ENCODE data around the gene NPR2.

- TF ChIP-seq PATZ1 (CRISPR knock-in tag; IDR thresholded peaks at IDR 0.05; ENCODE audit: borderline replicate concordance) (no peak), ZNF565 (CRISPR knock-in tag; conservative IDR thresholded peaks at IDR 0.05; ENCODE audit: low read depth) (no peak), ZC3H10 (CRISPR knock-in tag; IDR thresholded peaks at IDR 0.05) (no peak), ZFP3 (CRISPR knock-in tag; IDR thresholded peaks at IDR 0.05) (no peak), ARNTL (CRISPR knock-in tag; IDR thresholded peaks at IDR 0.05; ENCODE audit: borderline replicate concordance, low read depth) (no peak), BACH2 (CRISPR knock-in tag; IDR thresholded peaks at IDR 0.05; ENCODE audit: borderline replicate concordance) (no peak), PPARA (CRISPR knock-in tag; IDR thresholded peaks at IDR 0.05; ENCODE audit: borderline replicate concordance) (no peak), ESRRG (CRISPR knock-in tag; IDR thresholded peaks at IDR 0.05) (no peak), SNAI2 (CRISPR knock-in tag; IDR thresholded peaks at IDR 0.05) (no peak), CSDC2 (CRISPR knock-in tag; IDR thresholded peaks at IDR 0.05) (no peak), TOX (CRISPR knock-in tag; IDR thresholded peaks at IDR 0.05; ENCODE audit: borderline replicate concordance) (no peak)
- TF ChIP-seq, protein P1, sequence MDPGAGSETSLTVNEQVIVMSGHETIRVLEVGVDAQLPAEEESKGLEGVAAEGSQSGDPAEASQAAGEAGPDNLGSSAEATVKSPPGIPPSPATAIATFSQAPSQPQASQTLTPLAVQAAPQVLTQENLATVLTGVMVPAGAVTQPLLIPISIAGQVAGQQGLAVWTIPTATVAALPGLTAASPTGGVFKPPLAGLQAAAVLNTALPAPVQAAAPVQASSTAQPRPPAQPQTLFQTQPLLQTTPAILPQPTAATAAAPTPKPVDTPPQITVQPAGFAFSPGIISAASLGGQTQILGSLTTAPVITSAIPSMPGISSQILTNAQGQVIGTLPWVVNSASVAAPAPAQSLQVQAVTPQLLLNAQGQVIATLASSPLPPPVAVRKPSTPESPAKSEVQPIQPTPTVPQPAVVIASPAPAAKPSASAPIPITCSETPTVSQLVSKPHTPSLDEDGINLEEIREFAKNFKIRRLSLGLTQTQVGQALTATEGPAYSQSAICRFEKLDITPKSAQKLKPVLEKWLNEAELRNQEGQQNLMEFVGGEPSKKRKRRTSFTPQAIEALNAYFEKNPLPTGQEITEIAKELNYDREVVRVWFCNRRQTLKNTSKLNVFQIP (CRISPR knock-in tag; IDR thresholded peaks at IDR 0.05; ENCODE audit: borderline replicate concordance, low read depth) = no peak
Observed at GRCh38 chr9:35778496-35778895, 12.9 kb upstream of the NPR2 start.
